ENCODE measurements around the gene UBR3. TPM values are rescaled to one million over a fixed set of nuclear protein-coding genes. Genes with fewer than 3 reads are reported as not detected.

UBR3 gene
- total RNA-seq, 1 experiment from 2014 or later, result 21.9 TPM

DNA sequence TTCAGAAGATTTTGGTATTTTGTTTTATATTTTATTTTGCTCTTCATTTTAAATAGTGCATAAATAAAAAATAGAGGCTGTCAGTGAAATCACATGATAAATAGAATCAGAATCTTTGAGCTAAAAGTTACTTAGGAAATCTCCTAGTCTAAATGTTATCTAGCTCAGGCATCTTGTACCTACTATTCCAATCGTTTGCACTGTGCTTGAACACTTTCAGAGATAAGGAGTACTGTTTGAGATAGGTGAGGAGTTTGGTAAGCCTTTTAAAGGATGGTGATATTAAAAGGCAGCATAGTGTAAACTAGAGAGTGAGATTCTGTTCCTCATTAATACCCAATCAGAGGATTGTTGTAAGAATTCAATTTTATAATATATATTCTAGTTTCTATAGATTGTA, 193.5 kb downstream of the UBR3 start:
- Histone ChIP-seq H3K23ac (ENCODE audit: insufficient read length, low read depth, low read length) (no peak overlapping the region), H3K4me1 (ENCODE audit: insufficient read depth, low read length) (no peaks in the 10 kb centered on the region), H3K27ac (ENCODE audit: insufficient read length, low read depth, low read length) (no peak overlapping the region), H3K79me1 (ENCODE audit: insufficient read depth, low read depth, low read length, poor library complexity, severe bottlenecking) (no peaks in the 10 kb centered on the region), H3K14ac (ENCODE audit: insufficient read depth, low read length) (no peak overlapping the region), H3K79me2 (ENCODE audit: insufficient read depth, low read length) (no peaks in the 10 kb centered on the region), H2BK15ac (ENCODE audit: low read depth, low read length) (no peak overlapping the region), H2AFZ (ENCODE audit: low read length) (no peak overlapping the region), H2BK12ac (ENCODE audit: insufficient read length, low read depth, low read length) (no peak overlapping the region), H3T11ph (ENCODE audit: low read length) (no peak overlapping the region), H3K4ac (ENCODE audit: low read depth, low read length) (no peak overlapping the region), H4K20me1 (ENCODE audit: control insufficient read depth, insufficient read depth, insufficient read length) (no peaks in the 10 kb centered on the region), H3K9ac (ENCODE audit: extremely low read depth, insufficient read length, low read length) (no peak overlapping the region), H2BK120ac (ENCODE audit: low read depth, low read length, poor library complexity, severe bottlenecking) (no peak overlapping the region), H3K4me2 (ENCODE audit: insufficient read depth, insufficient read length, low read length) (no peak overlapping the region), H4K5ac (ENCODE audit: insufficient read length, low read depth, low read length) (no peak overlapping the region), H3K23me2 (ENCODE audit: insufficient read length, low read depth, low read length, poor library complexity, severe bottlenecking) (no peaks in the 10 kb centered on the region), H3K18ac (ENCODE audit: insufficient read length, low read depth, low read length) (no peak overlapping the region), H3K56ac (ENCODE audit: insufficient read length, low read depth, low read length) (no peak overlapping the region), H3K27me3 (ENCODE audit: insufficient read depth, low read length) (no peaks in the 10 kb centered on the region), H4K91ac (ENCODE audit: insufficient read length, low read depth, low read length) (no peak overlapping the region), H2BK20ac (ENCODE audit: low read depth, low read length, poor library complexity, severe bottlenecking) (no peak overlapping the region), H2AK5ac (ENCODE audit: insufficient read length, low read length) (no peak overlapping the region), H4K8ac (replicated peaks; ENCODE audit: insufficient read length, low read depth, low read length) (no peak overlapping the region), H2BK5ac (ENCODE audit: insufficient read length, low read length) (no peak overlapping the region), H3K9me3 (ENCODE audit: control insufficient read depth, low read depth, low read length) (no peaks in the 10 kb centered on the region)
- WGBS (ENCODE audit: extremely low coverage, insufficient read length, low lambda C conversion rate), result no CpG with 5 or more reads among the region's 1 CpG
- DNase-seq, result no peak
- Mint-ChIP-seq H3K27me3 (ENCODE audit: low read depth) (no peaks in the 10 kb centered on the region), H3K4me1 (peaks cover 0 to 6% of the 10 kb centered on the region in 2 experiments; a peak in 2 of 4 replicates), H3K36me3 (ENCODE audit: insufficient read depth in 1 of 3, low read depth in 3 of 3) (peaks cover 0 to 12% (median 5%) of the 10 kb centered on the region in 3 experiments; a peak in 4 of 7 replicates), H3K27ac (no peak overlapping the region), H3K9me3 (no peaks in the 10 kb centered on the region; a peak in 1 of 5 replicates), H3K4me3 (no peak overlapping the region)
- TF ChIP-seq, protein P1, sequence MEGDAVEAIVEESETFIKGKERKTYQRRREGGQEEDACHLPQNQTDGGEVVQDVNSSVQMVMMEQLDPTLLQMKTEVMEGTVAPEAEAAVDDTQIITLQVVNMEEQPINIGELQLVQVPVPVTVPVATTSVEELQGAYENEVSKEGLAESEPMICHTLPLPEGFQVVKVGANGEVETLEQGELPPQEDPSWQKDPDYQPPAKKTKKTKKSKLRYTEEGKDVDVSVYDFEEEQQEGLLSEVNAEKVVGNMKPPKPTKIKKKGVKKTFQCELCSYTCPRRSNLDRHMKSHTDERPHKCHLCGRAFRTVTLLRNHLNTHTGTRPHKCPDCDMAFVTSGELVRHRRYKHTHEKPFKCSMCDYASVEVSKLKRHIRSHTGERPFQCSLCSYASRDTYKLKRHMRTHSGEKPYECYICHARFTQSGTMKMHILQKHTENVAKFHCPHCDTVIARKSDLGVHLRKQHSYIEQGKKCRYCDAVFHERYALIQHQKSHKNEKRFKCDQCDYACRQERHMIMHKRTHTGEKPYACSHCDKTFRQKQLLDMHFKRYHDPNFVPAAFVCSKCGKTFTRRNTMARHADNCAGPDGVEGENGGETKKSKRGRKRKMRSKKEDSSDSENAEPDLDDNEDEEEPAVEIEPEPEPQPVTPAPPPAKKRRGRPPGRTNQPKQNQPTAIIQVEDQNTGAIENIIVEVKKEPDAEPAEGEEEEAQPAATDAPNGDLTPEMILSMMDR (conservative IDR thresholded peaks at IDR 0.05), result no peak

All from H9 (cell line).